DOHH2 (cell line): ENCODE measurements around the gene WDR48.

ENCODE experiments used
- CTCF ChIP-seq: fragments of 200-600 bp; sonication (generic); IDR thresholded peaks from one replicate; pipeline ENCODE4 v1.5.1; 2014; ENCODE audit warnings: antibody characterized with exemption, mild to moderate bottlenecking, low read depth, low read length; ENCODE audit not compliant: poor library complexity, severe bottlenecking
- EZH2phosphoT487 ChIP-seq: fragments of 200-600 bp; sonication (generic); IDR thresholded peaks from 2 replicates; pipeline ENCODE4 v1.6.1; 2017; ENCODE audit warnings: borderline replicate concordance, mild to moderate bottlenecking, antibody characterized with exemption, low read length, moderate library complexity, mixed read lengths

- TF ChIP-seq CTCF (no peak), EZH2phosphoT487 (no peak)
Measured at GRCh38 chr3:39124876-39125840, 73.3 kb downstream of the WDR48 start.
